ENCODE data around the gene RABAC1. TPM values are rescaled to one million over a fixed set of nuclear protein-coding genes. Genes with fewer than 3 reads are reported as not detected.
A peak's percentile ranks its signal among the peaks of the same experiment; 100 is the strongest.

RABAC1 gene
- polyA plus RNA-seq, 6 donors from 2014 or later: 218 to 268 (median 245) TPM

- Mint-ChIP-seq H3K27ac (peak overlapping the region in 5 of 6 donors; percentile 61 to 92 (median 79)), H3K4me3 (peak overlapping the region in 3 of 8 donors; percentile 1 to 44 (median 39)), H3K36me3 (no peaks in the 10 kb centered on the region), H3K9me3 (no peaks in the 10 kb centered on the region), H3K4me1 (peaks cover 53 to 59% (median 55%) of the 10 kb centered on the region in 3 donors), H3K27me3 (peaks cover 0 to 8% (median 8%) of the 10 kb centered on the region in 3 donors)
- DNase-seq: no peak
- ATAC-seq (ENCODE audit: low read depth in 2 of 2): no peak
Measured at GRCh38 chr19:41936416-41936850, 22.7 kb downstream of the RABAC1 start.

- peak overlapping the region in 1 of 6 donors; percentile 92 for H3K27ac Mint-ChIP-seq
- peaks cover 54 to 60% (median 55%) of the 10 kb centered on the region in 3 donors for H3K4me1 Mint-ChIP-seq
- no peak for ATAC-seq (ENCODE audit: low read depth in 2 of 2)
- no peak for DNase-seq
- peaks cover 0 to 8% (median 8%) of the 10 kb centered on the region in 3 donors for H3K27me3 Mint-ChIP-seq
- no peaks in the 10 kb centered on the region for H3K36me3 Mint-ChIP-seq
- peak overlapping the region in 1 of 8 donors; percentile 42 for H3K4me3 Mint-ChIP-seq
- no peaks in the 10 kb centered on the region for H3K9me3 Mint-ChIP-seq
Measured at GRCh38 chr19:41935760-41936415, 23.2 kb downstream of the RABAC1 start.

- ATAC-seq (ENCODE audit: low read depth in 2 of 2) (peak; percentile 80 to 83), DNase-seq (peak; percentile 81)
- Mint-ChIP-seq H3K27ac (peak overlapping the region; percentile 88 to 97 (median 93)), H3K4me3 (peak overlapping the region in 7 of 8 donors; percentile 26 to 82 (median 43)), H3K9me3 (no peaks in the 10 kb centered on the region), H3K36me3 (no peaks in the 10 kb centered on the region), H3K4me1 (peaks cover 57 to 63% (median 60%) of the 10 kb centered on the region in 3 donors), H3K27me3 (peaks cover 0 to 8% (median 8%) of the 10 kb centered on the region in 3 donors)
Measured at GRCh38 chr19:41934849-41935374, 24.2 kb downstream of the RABAC1 start.

GRCh38 chr19:41933693-41934426 is 25.3 kb downstream of the RABAC1 start:
- Mint-ChIP-seq H3K4me1 (peaks cover 64 to 69% (median 69%) of the 10 kb centered on the region in 3 donors), H3K36me3 (no peaks in the 10 kb centered on the region), H3K9me3 (no peaks in the 10 kb centered on the region), H3K27ac (peak overlapping the region in 5 of 6 donors; percentile 72 to 95 (median 88)), H3K4me3 (peak overlapping the region in 6 of 8 donors; percentile 10 to 78 (median 49)), H3K27me3 (peaks cover 2 to 8% (median 8%) of the 10 kb centered on the region in 3 donors)
- DNase-seq (no peak), ATAC-seq (ENCODE audit: low read depth in 2 of 2) (no peak)

- Mint-ChIP-seq H3K27me3 (peaks cover 4 to 8% (median 8%) of the 10 kb centered on the region in 3 donors), H3K36me3 (no peaks in the 10 kb centered on the region), H3K4me1 (peaks cover 66 to 73% (median 67%) of the 10 kb centered on the region in 3 donors), H3K4me3 (no peak overlapping the region), H3K9me3 (no peaks in the 10 kb centered on the region), H3K27ac (peak overlapping the region in 4 of 6 donors; percentile 26 to 92 (median 76))
- DNase-seq (no peak), ATAC-seq (ENCODE audit: low read depth in 2 of 2) (no peak)
Measured at GRCh38 chr19:41932720-41933332, 26.3 kb downstream of the RABAC1 start.

- Mint-ChIP-seq H3K27me3 (peaks cover 4 to 8% (median 8%) of the 10 kb centered on the region in 3 donors), H3K4me1 (peaks cover 61 to 68% (median 62%) of the 10 kb centered on the region in 3 donors), H3K4me3 (no peak overlapping the region), H3K9me3 (no peaks in the 10 kb centered on the region), H3K36me3 (no peaks in the 10 kb centered on the region), H3K27ac (peak overlapping the region in 2 of 6 donors; percentile 28 to 92)
- no peak for ATAC-seq (ENCODE audit: low read depth in 2 of 2)
- no peak for DNase-seq
Measured at GRCh38 chr19:41932259-41932719, 26.8 kb downstream of the RABAC1 start.

GRCh38 chr19:41930926-41931592 is 28.1 kb downstream of the RABAC1 start:
- H3K27ac Mint-ChIP-seq: peak overlapping the region in 4 of 6 donors; percentile 3 to 85 (median 35)
- H3K4me1 Mint-ChIP-seq: peaks cover 54 to 61% (median 55%) of the 10 kb centered on the region in 3 donors

GRCh38 chr19:41930322-41930722 is 28.8 kb downstream of the RABAC1 start:
- H3K4me3 Mint-ChIP-seq: peak overlapping the region in 5 of 8 donors; percentile 67 to 92 (median 80)
- peaks cover 4 to 6% (median 5%) of the 10 kb centered on the region in 3 donors for H3K27me3 Mint-ChIP-seq
- ATAC-seq (ENCODE audit: low read depth in 2 of 2): peak in 1 of 2 donors; percentile 5
- peaks cover 51 to 58% (median 53%) of the 10 kb centered on the region in 3 donors for H3K4me1 Mint-ChIP-seq
- DNase-seq: no peak
- H3K36me3 Mint-ChIP-seq: no peaks in the 10 kb centered on the region
- no peaks in the 10 kb centered on the region for H3K9me3 Mint-ChIP-seq
- peak overlapping the region in 2 of 6 donors; percentile 28 to 85 for H3K27ac Mint-ChIP-seq

More at GRCh38 chr19:41930926-41931592, 28.1 kb downstream of the RABAC1 start:
- H3K4me3 Mint-ChIP-seq: peak overlapping the region in 2 of 8 donors; percentile 14 to 40
- DNase-seq (no peak), ATAC-seq (ENCODE audit: low read depth in 2 of 2) (peak; percentile 24 to 34)
- H3K27me3 Mint-ChIP-seq: peaks cover 4 to 8% (median 8%) of the 10 kb centered on the region in 3 donors
- H3K36me3 Mint-ChIP-seq: no peaks in the 10 kb centered on the region
- H3K9me3 Mint-ChIP-seq: no peaks in the 10 kb centered on the region

- H3K27ac Mint-ChIP-seq: peak overlapping the region in 3 of 6 donors; percentile 32 to 92 (median 85)
- DNase-seq (no peak), ATAC-seq (ENCODE audit: low read depth in 2 of 2) (peak in 1 of 2 donors; percentile 10)
- H3K4me1 Mint-ChIP-seq: peaks cover 44 to 51% (median 46%) of the 10 kb centered on the region in 3 donors
- H3K9me3 Mint-ChIP-seq: no peaks in the 10 kb centered on the region
- no peaks in the 10 kb centered on the region for H3K36me3 Mint-ChIP-seq
- H3K4me3 Mint-ChIP-seq: peak overlapping the region in 6 of 8 donors; percentile 81 to 93 (median 88)
- peaks cover 0 to 4% (median 0%) of the 10 kb centered on the region in 3 donors for H3K27me3 Mint-ChIP-seq
Measured at GRCh38 chr19:41929536-41930071, 29.5 kb downstream of the RABAC1 start.

- H3K9me3 Mint-ChIP-seq: no peaks in the 10 kb centered on the region
Measured at GRCh38 chr19:41928754-41929535, 30.2 kb downstream of the RABAC1 start.

GRCh38 chr19:41928221-41928683 is 30.9 kb downstream of the RABAC1 start, which contains the start of gene ERFL:
Gene ERFL (minus strand): TSS chr19:41928449. CDS start chr19:41912919, 15,530 bp downstream.
- peak within 1 kb of the TSS; percentile 85 to 97 (median 93) for H3K27ac Mint-ChIP-seq
- H3K4me1 Mint-ChIP-seq: peaks cover 34 to 43% (median 36%) of the 10 kb centered on the region in 3 donors
- H3K27me3 Mint-ChIP-seq: peaks cover 3 to 7% (median 5%) of the 10 kb centered on the region in 3 donors
- ATAC-seq (ENCODE audit: low read depth in 2 of 2): peak; percentile 36 to 38
- no peaks in the 10 kb centered on the region for H3K9me3 Mint-ChIP-seq
- peak within 1 kb of the TSS in 6 of 8 donors; percentile 85 to 93 (median 92) for H3K4me3 Mint-ChIP-seq
- peaks cover 0 to 4% of the 10 kb centered on the region in 2 donors for H3K36me3 Mint-ChIP-seq
- DNase-seq: no peak

More at GRCh38 chr19:41928754-41929535, 30.2 kb downstream of the RABAC1 start:
- ATAC-seq (ENCODE audit: low read depth in 2 of 2): peak; percentile 65 to 66
- Mint-ChIP-seq H3K27ac (peak overlapping the region; percentile 51 to 97 (median 89)), H3K4me1 (peaks cover 37 to 46% (median 39%) of the 10 kb centered on the region in 3 donors), H3K4me3 (peak overlapping the region in 6 of 8 donors; percentile 85 to 93 (median 92)), H3K27me3 (peaks cover 0 to 4% (median 0%) of the 10 kb centered on the region in 3 donors), H3K36me3 (no peaks in the 10 kb centered on the region)
- peak; percentile 46 for DNase-seq
